Measurements from ENCODE around the gene NPIPB8.
"Not testable (repeated sequence)": the region's sequence is repeated elsewhere in the genome, so short reads cannot be mapped to it uniquely, and the experiment has no call there.

NPIPB8 gene

GRCh38 chr16:28637765-28638164 lies at the start of gene NPIPB8:
Gene NPIPB8, plus strand, starts transcription at chr16:28638065. Its CDS starts 296 bp downstream, at chr16:28638361.
- DNase-seq (ENCODE audit: low spot score): not testable (repeated sequence)

GRCh38 chr16:28589069-28589468 lies 48.8 kb upstream of the NPIPB8 start:
- no peak for DNase-seq (ENCODE audit: low spot score)

GRCh38 chr16:28589930-28590329 lies 47.9 kb upstream of the NPIPB8 start:
- DNase-seq (ENCODE audit: low spot score): no peak

- no peak for DNase-seq (ENCODE audit: low spot score)
These were observed 47.2 kb upstream of the NPIPB8 start for GRCh38 chr16:28590384-28591340.

GRCh38 chr16:28591355-28591754 lies 46.5 kb upstream of the NPIPB8 start:
- DNase-seq (ENCODE audit: low spot score): no peak

- DNase-seq (ENCODE audit: low spot score): no peak
These were observed 45.4 kb upstream of the NPIPB8 start for GRCh38 chr16:28592511-28592910.

GRCh38 chr16:28592979-28593553 lies 44.8 kb upstream of the NPIPB8 start:
- no peak for DNase-seq (ENCODE audit: low spot score)

- DNase-seq (ENCODE audit: low spot score): not testable (repeated sequence)
These were observed 42.4 kb upstream of the NPIPB8 start for GRCh38 chr16:28595451-28595850.

GRCh38 chr16:28596115-28596630 lies 41.7 kb upstream of the NPIPB8 start:
- no peak for DNase-seq (ENCODE audit: low spot score)

- DNase-seq (ENCODE audit: low spot score): no peak
These were observed 40.8 kb upstream of the NPIPB8 start, which contains the start of gene SULT1A2 for GRCh38 chr16:28596840-28597691. Gene SULT1A2, minus strand, starts transcription at chr16:28597050. Its CDS starts 1,120 bp downstream, at chr16:28595930.

- peak; percentile 65 for DNase-seq (ENCODE audit: low spot score)
These were observed 40.1 kb upstream of the NPIPB8 start for GRCh38 chr16:28597692-28598261.

GRCh38 chr16:28599377-28600285 lies 38.2 kb upstream of the NPIPB8 start:
- DNase-seq (ENCODE audit: low spot score): not testable (repeated sequence)

- not testable (repeated sequence) for DNase-seq (ENCODE audit: low spot score)
These were observed 36.9 kb upstream of the NPIPB8 start for GRCh38 chr16:28600965-28601364.

GRCh38 chr16:28601589-28601988 lies 36.3 kb upstream of the NPIPB8 start:
- DNase-seq (ENCODE audit: low spot score): not testable (repeated sequence)

- not testable (repeated sequence) for DNase-seq (ENCODE audit: low spot score)
These were observed 35.8 kb upstream of the NPIPB8 start for GRCh38 chr16:28602062-28602461.

- no peak for DNase-seq (ENCODE audit: low spot score)
These were observed 35.3 kb upstream of the NPIPB8 start for GRCh38 chr16:28602529-28602928.

GRCh38 chr16:28603381-28604185 lies 34.3 kb upstream of the NPIPB8 start:
- DNase-seq (ENCODE audit: low spot score): no peak

GRCh38 chr16:28604186-28604565 lies 33.7 kb upstream of the NPIPB8 start:
- no peak for DNase-seq (ENCODE audit: low spot score)

GRCh38 chr16:28606291-28607115 lies 31.4 kb upstream of the NPIPB8 start:
- DNase-seq (ENCODE audit: low spot score): no peak

All from HuH-7.5 (cell line).